GM19397 (cell line): Measurements from ENCODE around the gene KRT85.
"Not testable (repeated sequence)": the region's sequence is repeated elsewhere in the genome, so short reads cannot be mapped to it uniquely, and the experiment has no call there.

ENCODE experiments used
- ATAC-seq: cut with Tn5 transposase; IDR thresholded peaks from one replicate; pipeline ENCODE4 v1.9.1; 2021; ENCODE audit warnings: mild to moderate bottlenecking, moderate library complexity; ENCODE audit not compliant: unreplicated experiment

Gene KRT85

GRCh38 chr12:52366738-52367485 is at the start of gene KRT85:
Gene KRT85 (minus strand): TSS chr12:52367481. CDS start chr12:52367405, 76 bp downstream.
- no peak for ATAC-seq

DNA sequence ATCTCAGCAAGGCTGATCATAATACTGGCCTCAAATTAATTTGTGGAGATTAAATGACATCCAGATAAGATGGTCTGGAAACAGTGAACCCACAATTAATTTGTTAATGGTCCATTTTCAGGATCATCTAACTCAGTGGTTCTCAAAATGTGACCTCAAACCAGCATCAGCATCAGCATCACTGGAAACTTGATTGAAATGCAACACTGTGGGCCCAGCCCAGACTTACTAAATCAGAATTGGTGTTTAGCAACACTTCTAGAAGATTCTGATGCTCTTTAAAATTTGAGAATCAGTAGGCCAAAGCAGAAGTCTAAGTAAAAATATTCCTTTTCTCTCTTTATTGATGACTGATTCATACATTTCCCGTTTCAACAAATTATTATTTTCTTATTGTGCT is 49.5 kb upstream of the KRT85 start:
- ATAC-seq: no peak

- no peak for ATAC-seq
Observed at GRCh38 chr12:52415870-52416750, 48.8 kb upstream of the KRT85 start.

- ATAC-seq: no peak
Observed at GRCh38 chr12:52414936-52415335, 47.7 kb upstream of the KRT85 start.

GRCh38 chr12:52413782-52414345 is 46.6 kb upstream of the KRT85 start:
- no peak for ATAC-seq

GRCh38 chr12:52413202-52413601 is 45.9 kb upstream of the KRT85 start:
- ATAC-seq: no peak

- no peak for ATAC-seq
Observed at GRCh38 chr12:52411815-52412214, 44.5 kb upstream of the KRT85 start.

GRCh38 chr12:52410589-52411248 is 43.4 kb upstream of the KRT85 start:
- not testable (repeated sequence) for ATAC-seq

DNA sequence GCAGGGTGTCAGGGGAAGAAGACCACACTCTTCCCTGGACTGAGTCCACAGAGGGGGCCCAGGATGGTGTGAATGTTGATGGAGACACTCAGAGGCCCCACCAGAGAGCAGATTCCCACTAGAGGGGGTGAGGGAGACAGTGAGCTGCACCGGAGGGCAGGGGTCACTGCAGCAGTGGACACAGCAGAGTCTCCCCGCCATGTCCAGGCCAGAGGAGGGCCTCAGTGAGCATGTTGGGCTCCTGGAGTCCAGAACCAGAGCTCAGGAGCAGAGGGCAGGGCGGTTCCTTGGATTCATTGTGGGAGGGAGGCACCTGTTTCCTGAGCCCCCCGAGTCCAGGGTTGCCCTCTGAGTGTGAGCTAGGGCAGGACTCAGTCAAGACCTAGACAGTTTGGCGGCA is 40.6 kb upstream of the KRT85 start:
- ATAC-seq: no peak

DNA sequence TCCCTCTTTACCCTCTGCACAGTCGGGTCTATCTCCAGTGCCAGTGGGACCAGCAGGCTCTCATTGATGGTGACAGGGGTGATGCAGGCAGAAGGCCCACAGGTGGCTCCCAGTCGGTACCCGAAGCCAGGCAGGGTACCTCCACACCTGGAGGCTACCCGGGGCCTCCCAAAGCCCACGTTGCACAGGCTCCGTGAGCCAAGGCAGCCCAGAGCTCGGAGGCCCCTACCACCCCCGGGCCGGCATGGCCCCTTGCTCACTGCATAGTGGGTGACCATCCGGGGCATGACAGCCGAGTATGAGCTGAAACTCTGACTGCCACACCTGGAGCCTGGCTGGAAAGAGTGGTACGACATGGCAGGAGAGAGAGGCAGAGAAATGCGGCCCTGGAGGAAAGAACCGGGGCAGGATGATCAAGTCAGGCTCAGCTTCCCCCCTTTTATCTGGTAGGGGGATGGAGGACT is 38.7 kb upstream of the KRT85 start, which contains the start of gene KRT82:
TSS of gene KRT82 (minus strand) at position 414 of the 464 bp plus-strand sequence. CDS start at position 356, 58 bp downstream.
- no peak for ATAC-seq

- ATAC-seq: no peak
Observed at GRCh38 chr12:52404951-52405350, 37.7 kb upstream of the KRT85 start.

DNA sequence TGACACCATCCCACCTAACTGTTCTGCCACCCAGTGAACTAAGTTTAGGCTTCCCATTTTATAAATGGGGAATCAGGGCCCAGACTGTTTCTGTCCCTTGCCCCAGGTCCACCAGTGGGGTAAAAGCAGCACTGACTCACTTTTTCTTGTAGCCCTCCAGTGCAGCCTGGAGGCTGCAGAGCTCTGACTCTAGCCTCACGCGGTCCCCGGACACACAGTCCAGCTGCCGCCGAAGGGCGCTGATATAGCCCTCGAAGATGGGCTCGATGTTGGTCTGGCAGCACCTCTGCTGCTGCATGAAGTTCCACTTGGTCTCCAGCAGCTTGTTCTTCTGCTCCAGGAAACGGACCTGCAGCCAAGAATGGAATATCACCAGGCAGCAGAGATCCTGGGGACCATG is 36.3 kb upstream of the KRT85 start:
- ATAC-seq: no peak

DNA sequence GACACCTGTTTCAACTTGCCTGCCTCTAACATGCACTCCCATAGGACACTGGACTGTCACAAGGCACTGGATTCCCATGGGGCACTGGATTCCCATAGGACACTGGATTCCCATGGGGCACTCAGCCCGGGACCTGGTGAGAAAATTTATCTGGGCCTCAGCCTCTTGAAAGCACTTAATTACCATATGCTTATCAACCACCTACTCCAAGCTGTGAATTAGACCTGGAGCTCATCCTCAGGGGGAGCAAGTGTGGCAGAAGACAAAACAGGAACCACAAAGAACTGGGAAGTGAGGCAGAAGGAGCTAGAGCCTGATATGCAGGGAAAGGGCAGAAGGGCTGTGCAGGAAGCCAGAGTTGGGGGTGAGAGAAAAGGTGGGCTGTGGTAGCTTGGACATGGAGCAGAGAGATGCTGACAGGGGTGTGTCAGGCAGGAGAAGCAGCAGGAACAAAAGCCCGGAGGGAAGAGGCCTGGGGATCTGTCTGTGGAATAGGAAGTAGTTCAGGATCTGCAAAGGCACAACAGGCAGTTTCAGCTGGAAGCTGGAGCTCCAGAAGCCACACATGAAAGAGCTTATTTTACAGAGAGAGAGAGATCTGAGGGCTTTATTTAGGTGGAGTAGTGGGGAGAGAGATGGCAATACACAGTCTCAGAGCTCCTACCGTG is 35.7 kb upstream of the KRT85 start:
- ATAC-seq: no peak

- ATAC-seq: no peak
Observed at GRCh38 chr12:52402377-52402776, 35.1 kb upstream of the KRT85 start.

DNA sequence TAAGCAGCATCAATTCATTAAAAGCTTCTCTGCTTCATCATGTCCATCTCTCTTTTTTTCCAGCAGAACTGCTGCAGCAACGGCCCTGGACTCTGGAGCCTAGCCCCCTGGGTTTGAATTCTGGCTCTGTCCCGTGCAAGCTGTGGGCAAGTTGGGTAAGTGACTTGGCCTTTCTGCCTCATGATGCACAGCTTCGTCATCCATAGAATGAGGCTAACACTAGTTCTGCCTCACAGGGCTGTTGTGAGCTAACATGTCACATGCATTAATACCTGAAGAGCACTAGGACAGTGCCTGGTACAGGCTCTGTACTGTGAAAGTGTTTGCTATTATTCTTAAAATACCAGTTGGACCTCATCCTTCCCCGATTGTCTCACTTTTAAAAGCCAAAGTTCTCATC is 34.6 kb upstream of the KRT85 start:
- ATAC-seq: no peak

DNA sequence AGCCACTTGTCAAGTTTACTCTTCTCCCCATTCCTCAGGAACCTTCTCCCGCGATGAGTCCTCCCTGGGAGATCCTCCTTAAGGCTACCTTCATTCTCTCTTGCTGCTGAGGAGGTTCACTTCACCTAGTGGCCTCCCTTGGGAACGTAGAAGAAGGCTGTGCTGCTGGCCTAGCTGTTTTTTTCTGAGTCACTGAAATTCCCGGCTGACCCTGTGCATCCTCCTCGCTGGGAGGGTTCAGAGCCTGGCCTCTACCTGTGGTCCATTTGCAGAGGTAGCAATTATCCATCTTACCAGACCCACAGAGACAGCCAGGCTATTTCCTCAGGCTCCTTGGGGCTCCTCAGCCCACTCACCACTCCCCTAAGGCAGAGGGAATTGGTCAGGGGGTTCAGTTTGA is 34.2 kb upstream of the KRT85 start:
- no peak for ATAC-seq

- ATAC-seq: no peak
Observed at GRCh38 chr12:52400906-52401305, 33.6 kb upstream of the KRT85 start.

DNA sequence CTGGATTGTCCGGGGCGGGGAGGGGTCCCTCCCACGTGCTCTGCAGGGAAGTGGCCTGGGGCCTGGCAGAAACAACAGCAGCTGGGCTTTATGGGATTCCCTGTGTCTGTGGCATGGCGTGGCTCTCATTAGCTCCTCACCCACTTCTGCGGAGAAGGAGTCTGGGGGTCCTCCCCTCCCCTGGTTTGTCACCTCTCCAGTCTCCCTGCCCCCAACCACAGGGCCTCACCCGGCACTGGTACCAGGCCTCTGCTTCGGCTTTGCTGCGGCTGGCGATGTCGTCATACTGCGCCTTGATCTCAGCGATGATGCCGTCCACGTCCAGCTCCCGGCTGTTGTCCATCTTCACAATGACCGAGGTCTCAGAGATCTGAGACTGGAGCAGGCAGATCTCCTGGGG is 32.5 kb upstream of the KRT85 start:
- no peak for ATAC-seq

- no peak for ATAC-seq
Observed at GRCh38 chr12:52398176-52398575, 30.9 kb upstream of the KRT85 start.

DNA sequence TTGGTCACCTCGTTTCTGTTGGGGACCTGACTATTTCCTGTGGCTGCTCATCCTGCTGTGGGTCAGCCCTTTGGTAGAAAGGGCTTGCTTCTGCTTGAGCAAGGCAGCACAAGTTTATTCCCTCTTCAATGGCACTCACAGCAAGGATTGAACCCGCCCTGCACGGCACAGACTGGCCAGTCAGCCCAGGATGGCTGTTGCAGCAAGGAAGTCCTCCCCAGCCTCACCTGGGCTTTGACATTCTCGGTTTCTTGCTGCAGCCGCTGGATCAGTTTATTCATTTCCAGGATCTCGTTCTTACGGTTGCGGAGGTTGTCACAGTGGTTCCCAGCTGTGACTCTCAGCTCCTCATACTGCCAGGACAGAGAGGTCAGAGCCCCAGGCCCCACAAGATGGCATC is 29.4 kb upstream of the KRT85 start:
- no peak for ATAC-seq
